ENCODE results near the gene FOXO6.
A peak's percentile ranks its signal among the peaks of the same experiment; 100 is the strongest.

The FOXO6 gene

GRCh38 chr1:41416552-41417334, 55.5 kb downstream of the FOXO6 start:
- TF ChIP-seq CTCF (IDR thresholded peaks at IDR 0.05; ENCODE audit: low read depth, low read length, missing control alignments), result peak; percentile 99
- DNase-seq (ENCODE audit: low read depth), result peak; percentile 4
- no peak overlapping the region for H3K4me3 ChIP-seq (ENCODE audit: low read depth, low read length)

- TF ChIP-seq CTCF (IDR thresholded peaks at IDR 0.05; ENCODE audit: low read depth, low read length, missing control alignments), result no peak
- H3K4me3 ChIP-seq (ENCODE audit: low read depth, low read length), result no peak overlapping the region
- no peak for DNase-seq (ENCODE audit: low read depth)
Measured at GRCh38 chr1:41417335-41417682, 56.1 kb downstream of the FOXO6 start.

GRCh38 chr1:41417746-41418145, 56.5 kb downstream of the FOXO6 start:
- no peak overlapping the region for H3K4me3 ChIP-seq (ENCODE audit: low read depth, low read length)
- TF ChIP-seq CTCF (IDR thresholded peaks at IDR 0.05; ENCODE audit: low read depth, low read length, missing control alignments), result no peak
- DNase-seq (ENCODE audit: low read depth), result no peak

- DNase-seq (ENCODE audit: low read depth), result no peak
- H3K4me3 ChIP-seq (ENCODE audit: low read depth, low read length), result no peak overlapping the region
- no peak for TF ChIP-seq CTCF (IDR thresholded peaks at IDR 0.05; ENCODE audit: low read depth, low read length, missing control alignments)
Measured at GRCh38 chr1:41418857-41419583, 57.8 kb downstream of the FOXO6 start.

GRCh38 chr1:41419584-41420295, 58.5 kb downstream of the FOXO6 start:
- no peak for DNase-seq (ENCODE audit: low read depth)
- no peak for TF ChIP-seq CTCF (IDR thresholded peaks at IDR 0.05; ENCODE audit: low read depth, low read length, missing control alignments)
- H3K4me3 ChIP-seq (ENCODE audit: low read depth, low read length), result no peak overlapping the region

- DNase-seq (ENCODE audit: low read depth), result no peak
- no peak for TF ChIP-seq CTCF (IDR thresholded peaks at IDR 0.05; ENCODE audit: low read depth, low read length, missing control alignments)
- no peak overlapping the region for H3K4me3 ChIP-seq (ENCODE audit: low read depth, low read length)
Measured at GRCh38 chr1:41420351-41420750, 59.1 kb downstream of the FOXO6 start.

Data from GM12864 (cell line).